SK-N-SH (cell line): ENCODE measurements around the gene NKX2-3.

Experiments
- RAD21 ChIP-seq: IDR thresholded peaks from 2 replicates; pipeline ENCODE4 v1.6.1; 2012; ENCODE audit warnings: mild to moderate bottlenecking, low read length
- TAF1 ChIP-seq: IDR thresholded peaks from 2 replicates; pipeline ENCODE4 v1.6.1; 2012; ENCODE audit warnings: low read depth, mild to moderate bottlenecking, low read length, moderate library complexity, borderline replicate concordance

DNA sequence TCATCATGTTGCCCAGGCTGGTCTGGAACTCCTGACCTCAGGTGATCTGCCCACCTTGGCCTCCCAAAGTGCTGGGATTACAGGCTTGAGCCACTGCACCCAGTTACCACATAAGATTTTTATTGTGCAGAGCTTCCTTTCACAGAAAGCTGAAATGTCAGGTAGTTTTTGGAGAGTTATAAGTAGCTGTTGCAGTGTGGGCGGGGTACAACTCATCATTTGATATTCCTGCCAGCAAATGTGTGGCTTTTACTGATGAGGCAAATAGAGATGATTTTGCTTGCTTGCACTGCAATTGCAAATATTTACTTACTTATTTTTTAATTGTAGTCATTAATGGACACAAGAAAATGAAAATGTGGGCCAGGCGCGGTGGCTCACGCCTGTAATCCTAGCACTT lies 32.4 kb downstream of the NKX2-3 start:
- no peak for TF ChIP-seq TAF1
- no peak for TF ChIP-seq RAD21
